EH (cell line): Measurements from ENCODE around the gene HAUS6.
"Not testable (repeated sequence)": the region's sequence is repeated elsewhere in the genome, so short reads cannot be mapped to it uniquely, and the experiment has no call there.

Experiments used
- DNase-seq: peaks from one replicate; pipeline ENCODE4 v3.0.0-alpha.2; 2015; ENCODE audit warnings: low read depth

The HAUS6 gene

DNA sequence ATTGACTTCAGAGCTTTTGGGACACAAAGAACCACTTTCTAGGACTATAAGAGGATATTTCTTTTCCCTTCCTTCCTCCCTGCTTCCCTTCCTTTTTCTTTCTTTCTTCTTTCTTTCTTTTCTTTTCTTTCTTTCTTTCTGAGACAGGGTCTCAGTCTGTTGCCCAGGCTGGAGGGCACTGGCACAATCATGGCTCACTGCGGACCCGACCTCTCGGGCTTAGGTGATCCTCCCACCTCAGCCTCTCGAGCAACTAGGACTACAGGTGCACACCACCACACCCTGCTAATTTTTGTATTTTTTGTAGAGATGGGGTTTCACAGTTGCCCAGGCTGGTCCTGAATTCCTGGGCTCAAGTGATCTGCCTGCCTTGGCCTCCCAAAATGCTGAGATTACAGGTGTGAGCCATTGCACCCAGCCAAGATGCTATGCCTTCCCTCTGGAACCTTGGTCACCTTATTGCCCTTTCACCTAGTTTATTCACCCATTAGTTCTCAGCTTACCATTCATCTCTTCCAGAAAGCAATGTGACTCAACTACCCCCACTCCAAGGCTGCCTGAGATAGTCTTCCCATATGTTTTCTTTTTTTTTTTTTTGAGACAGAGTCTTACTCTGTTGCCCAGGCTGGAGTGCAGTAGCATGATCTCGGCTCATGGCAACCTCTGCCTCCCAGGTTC, 14.5 kb upstream of the HAUS6 start:
- DNase-seq, result peak; percentile 40

- peak; percentile 71 for DNase-seq
Measured at GRCh38 chr9:19116107-19116790, 13.5 kb upstream of the HAUS6 start.

GRCh38 chr9:19114680-19115270, 12.1 kb upstream of the HAUS6 start:
- peak; percentile 57 for DNase-seq

DNA sequence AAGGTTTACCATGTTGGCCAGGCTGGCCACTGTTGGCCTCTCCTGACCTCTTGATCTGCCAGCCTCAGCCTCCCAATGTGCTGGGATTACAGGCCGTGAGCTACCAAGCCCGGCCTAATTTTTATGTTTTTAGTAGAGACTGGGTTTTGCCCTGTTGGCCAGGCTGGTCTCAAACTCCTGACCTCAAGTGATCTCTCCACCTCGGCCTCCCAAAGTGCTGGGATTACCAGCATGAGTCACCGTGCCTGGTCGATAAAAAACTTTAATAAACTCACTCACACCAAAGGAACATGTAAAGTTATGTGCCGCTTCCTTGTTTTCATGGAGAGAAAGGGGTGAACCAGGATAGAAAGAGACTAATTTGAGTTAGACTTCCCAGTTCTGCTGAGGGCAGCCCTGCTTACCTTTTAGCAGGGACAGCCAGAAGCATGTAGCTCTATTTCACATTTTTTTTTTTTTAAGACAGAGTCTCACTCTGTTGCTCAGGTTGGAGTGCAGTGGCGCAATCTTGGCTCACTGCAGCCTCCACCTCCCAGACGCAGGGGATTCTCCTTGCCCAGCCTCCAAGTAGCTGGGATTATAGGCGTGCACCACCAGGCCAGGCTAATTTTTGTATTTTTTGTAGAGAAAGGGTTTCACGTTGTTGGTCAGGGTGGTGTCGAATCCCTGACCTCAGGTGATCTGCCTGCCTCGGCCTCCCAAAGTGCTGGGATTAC, 11.4 kb upstream of the HAUS6 start:
- no peak for DNase-seq

DNA sequence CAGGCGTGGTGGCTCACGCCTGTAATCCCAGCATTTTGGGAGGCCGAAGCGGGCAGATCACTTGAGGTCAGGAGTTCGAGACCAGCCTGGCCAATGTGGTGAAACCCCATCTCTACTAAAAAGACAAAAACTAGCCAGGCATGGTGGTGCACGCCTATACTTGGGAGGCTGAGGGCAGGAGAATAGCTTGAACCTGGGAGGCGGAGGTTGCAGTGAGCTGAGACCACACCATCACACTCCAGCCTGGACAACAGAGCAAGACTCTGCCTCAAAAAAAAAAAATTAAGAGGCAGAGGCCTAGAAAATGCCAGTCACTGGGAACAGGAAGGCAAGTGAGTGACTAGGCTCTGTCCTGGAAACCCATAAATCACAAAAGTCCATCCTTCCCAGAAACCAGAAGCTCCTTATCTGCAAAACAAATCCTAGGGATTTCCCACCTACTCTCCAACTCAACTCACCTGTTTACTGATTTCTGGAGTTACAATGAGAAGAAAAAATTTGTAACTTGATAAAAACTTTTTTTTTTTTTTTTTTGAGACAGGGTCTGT, 10.4 kb upstream of the HAUS6 start:
- DNase-seq, result not testable (repeated sequence)

GRCh38 chr9:19108038-19108437, 5.3 kb upstream of the HAUS6 start:
- no peak for DNase-seq

DNA sequence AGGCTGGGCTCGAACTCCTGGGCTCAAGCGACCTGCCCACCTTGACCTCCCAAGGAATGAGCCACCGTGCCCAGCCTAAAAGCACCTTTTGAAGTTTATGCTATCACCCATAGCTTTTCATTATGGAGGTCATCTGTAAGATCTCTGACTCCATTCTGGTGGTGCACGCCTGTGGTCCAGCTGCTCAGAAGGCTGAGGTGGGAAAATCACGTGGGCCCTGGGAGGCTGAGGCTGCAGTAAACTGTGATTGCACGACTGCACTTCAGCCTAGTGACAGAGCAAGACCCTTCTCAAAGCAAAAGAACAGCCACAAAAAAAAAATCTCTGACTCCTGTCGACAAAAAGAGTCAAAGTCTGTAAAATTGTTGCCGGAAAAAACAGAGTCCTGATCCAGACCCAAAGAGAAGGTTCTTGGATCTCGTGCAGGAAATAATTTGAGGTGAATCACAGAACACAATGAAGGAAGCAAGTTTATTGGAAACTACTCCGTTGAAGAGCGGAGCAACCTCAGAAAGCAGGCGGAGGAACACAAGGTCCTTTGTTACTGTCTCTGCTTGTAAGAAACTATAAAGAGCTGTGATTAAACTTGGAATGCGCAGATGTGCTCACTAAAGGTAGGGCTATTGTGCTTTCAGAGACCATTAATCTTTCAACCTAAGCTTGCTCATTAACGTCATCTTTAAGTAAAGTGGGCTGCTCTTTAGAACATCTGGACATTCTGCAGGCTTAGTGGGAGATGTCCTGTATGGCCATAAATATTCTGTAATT, 2.0 kb upstream of the HAUS6 start:
- DNase-seq, result peak; percentile 22

- DNase-seq, result peak; percentile 47
Measured at GRCh38 chr9:19102181-19102630, 498 bp downstream of the HAUS6 start.

DNA sequence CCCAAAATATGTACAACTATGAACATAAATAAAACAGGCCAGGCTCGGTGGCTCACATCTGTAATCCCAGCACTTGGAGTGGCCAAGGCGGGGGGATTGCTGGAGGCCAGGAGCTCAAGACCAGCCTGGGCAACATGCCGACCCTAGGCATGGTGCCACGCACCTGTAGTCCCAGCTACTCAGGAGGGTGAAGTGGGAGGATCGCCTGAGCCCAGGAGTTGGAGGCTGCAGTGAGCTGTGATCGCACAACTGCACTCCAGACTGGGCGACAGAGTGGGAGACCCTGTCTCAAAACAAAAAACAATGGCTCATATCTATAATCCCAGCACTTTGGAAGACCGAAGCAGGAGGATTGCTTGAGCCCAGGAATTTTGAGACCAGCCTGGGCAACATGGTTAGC, 1.5 kb downstream of the HAUS6 start:
- DNase-seq, result no peak

DNA sequence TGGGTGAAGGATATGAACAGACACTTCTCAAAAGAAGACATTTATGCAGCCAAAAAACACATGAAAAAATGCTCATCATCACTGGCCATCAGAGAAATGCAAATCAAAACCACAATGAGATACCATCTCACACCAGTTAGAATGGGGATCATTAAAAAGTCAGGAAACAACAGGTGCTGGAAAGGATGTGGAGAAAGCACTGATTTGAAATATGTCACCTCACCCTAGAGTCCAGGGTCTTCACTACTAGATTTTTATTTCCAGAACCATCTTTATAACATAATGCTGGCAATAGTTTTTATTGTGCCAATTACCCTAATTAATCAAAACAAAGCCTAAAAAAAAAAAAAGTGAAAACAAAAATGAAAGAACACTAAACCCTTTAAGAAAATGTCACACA, 5.3 kb downstream of the HAUS6 start:
- not testable (repeated sequence) for DNase-seq

- peak; percentile 45 for DNase-seq
Measured at GRCh38 chr9:19087106-19088000, 15.4 kb downstream of the HAUS6 start.

GRCh38 chr9:19085295-19085694, 17.4 kb downstream of the HAUS6 start:
- DNase-seq, result peak; percentile 8

- DNase-seq, result peak; percentile 8
Measured at GRCh38 chr9:19074836-19075235, 27.9 kb downstream of the HAUS6 start.

GRCh38 chr9:19074229-19074628, 28.5 kb downstream of the HAUS6 start:
- DNase-seq, result no peak

- peak; percentile 1 for DNase-seq
Measured at GRCh38 chr9:19057033-19057432, 45.7 kb downstream of the HAUS6 start.

GRCh38 chr9:19050637-19051591, 51.8 kb downstream of the HAUS6 start:
- peak; percentile 0 for DNase-seq

- peak; percentile 61 for DNase-seq
Measured at GRCh38 chr9:19049917-19050636, 52.6 kb downstream of the HAUS6 start.
